Tibial nerve (tissue), 4 donors: Measurements from ENCODE around the gene CNR2. TPM values are rescaled to one million over a fixed set of nuclear protein-coding genes. Genes with fewer than 3 reads are reported as not detected.

ENCODE experiments used
- DNase-seq, 2 donors: peaks; one replicate each; pipeline ENCODE4 v3.0.0-alpha.2; 2019; ENCODE audit warnings: low spot score in 2 of 2
- H3K27ac ChIP-seq, 4 donors: fragments of 200-600 bp; sonication (generic) in 3 of 4; one replicate each; pipeline ENCODE4 v1.5.1; 2017 to 2019; ENCODE audit warnings: mild to moderate bottlenecking in 1 of 4
- H3K27me3 ChIP-seq, 2 donors: fragments of 200-600 bp; sonication (generic) in 1 of 2; one replicate each; pipeline versions ENCODE4 v1.5.1 to v1.6.0; 2017 to 2019
- H3K36me3 ChIP-seq, 3 donors: fragments of 200-600 bp; sonication (generic); one replicate each; pipeline ENCODE4 v1.5.1; 2018 to 2019
- H3K4me1 ChIP-seq, 4 donors: fragments of 200-600 bp; sonication (generic) in 3 of 4; one replicate each; pipeline ENCODE4 v1.5.1; 2017 to 2019
- H3K4me3 ChIP-seq, 4 donors: fragments of 200-600 bp; sonication (generic) in 3 of 4; one replicate each; pipeline ENCODE4 v1.5.1; 2017 to 2019; ENCODE audit warnings: mild to moderate bottlenecking in 1 of 4, moderate library complexity in 1 of 4
- H3K9me3 ChIP-seq, 4 donors: fragments of 200-600 bp; sonication (generic) in 3 of 4; one replicate each; pipeline ENCODE4 v1.5.1; 2017 to 2019
- EP300 ChIP-seq, 2 donors: sonication (generic); formaldehyde crosslinking; IDR thresholded peaks; one replicate each; pipeline ENCODE4 v1.6.1; 2017; ENCODE audit warnings: antibody characterized with exemption in 2 of 2, mild to moderate bottlenecking in 1 of 2
- POLR2A ChIP-seq, 2 donors: fragments of 450-650 bp; IDR thresholded peaks; one replicate each; pipeline ENCODE4 v1.6.1; 2017; ENCODE audit warnings: antibody characterized with exemption in 2 of 2, mild to moderate bottlenecking in 2 of 2, moderate library complexity in 2 of 2
- WGBS, 2 donors: methylation state at CpG; one replicate each; pipeline ENCODE4 v1.1.5; 2018; 5-methylcytosine and 5-hydroxymethylcytosine counted together
- total RNA-seq, 4 donors: library from RNA; depleted of rRNA; stranded (reverse); fragments of >200 nt; gene quantifications; one replicate each; pipeline ENCODE4 v1.1.0, GENCODE V29; 2016
- TF ChIP-seq, protein P1 (sequence below), 5 experiments: fragments of 200-600 bp in 3 of 5; fragments of 450-650 bp in 2 of 5; sonication (generic) in 3 of 5; IDR thresholded peaks; one replicate each; pipeline ENCODE4 v1.5.1; 2016 to 2019; ENCODE audit warnings: antibody characterized with exemption in 5 of 5, mild to moderate bottlenecking in 3 of 5, moderate library complexity in 2 of 5

Gene CNR2
- total RNA-seq, 4 donors from 2014 or later: not detected

GRCh38 chr1:23930861-23931490, 17.8 kb upstream of the CNR2 start:
- no peak overlapping the region for H3K4me3 ChIP-seq
- no peak for TF ChIP-seq POLR2A (IDR thresholded peaks at IDR 0.05)
- TF ChIP-seq, protein P1, sequence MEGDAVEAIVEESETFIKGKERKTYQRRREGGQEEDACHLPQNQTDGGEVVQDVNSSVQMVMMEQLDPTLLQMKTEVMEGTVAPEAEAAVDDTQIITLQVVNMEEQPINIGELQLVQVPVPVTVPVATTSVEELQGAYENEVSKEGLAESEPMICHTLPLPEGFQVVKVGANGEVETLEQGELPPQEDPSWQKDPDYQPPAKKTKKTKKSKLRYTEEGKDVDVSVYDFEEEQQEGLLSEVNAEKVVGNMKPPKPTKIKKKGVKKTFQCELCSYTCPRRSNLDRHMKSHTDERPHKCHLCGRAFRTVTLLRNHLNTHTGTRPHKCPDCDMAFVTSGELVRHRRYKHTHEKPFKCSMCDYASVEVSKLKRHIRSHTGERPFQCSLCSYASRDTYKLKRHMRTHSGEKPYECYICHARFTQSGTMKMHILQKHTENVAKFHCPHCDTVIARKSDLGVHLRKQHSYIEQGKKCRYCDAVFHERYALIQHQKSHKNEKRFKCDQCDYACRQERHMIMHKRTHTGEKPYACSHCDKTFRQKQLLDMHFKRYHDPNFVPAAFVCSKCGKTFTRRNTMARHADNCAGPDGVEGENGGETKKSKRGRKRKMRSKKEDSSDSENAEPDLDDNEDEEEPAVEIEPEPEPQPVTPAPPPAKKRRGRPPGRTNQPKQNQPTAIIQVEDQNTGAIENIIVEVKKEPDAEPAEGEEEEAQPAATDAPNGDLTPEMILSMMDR (IDR thresholded peaks at IDR 0.05): no peak
- TF ChIP-seq EP300 (IDR thresholded peaks at IDR 0.05): no peak
- H3K4me1 ChIP-seq: no peaks in the 10 kb centered on the region
- 39 to 43% methylated on average over 11 of the region's 11 CpGs for WGBS, 2 donors
- peak overlapping the region in 2 of 4 donors; percentile 18 to 40 for H3K27ac ChIP-seq
- DNase-seq: no peak
- no peaks in the 10 kb centered on the region for H3K27me3 ChIP-seq
- no peaks in the 10 kb centered on the region for H3K36me3 ChIP-seq
- H3K9me3 ChIP-seq: no peaks in the 10 kb centered on the region

DNA sequence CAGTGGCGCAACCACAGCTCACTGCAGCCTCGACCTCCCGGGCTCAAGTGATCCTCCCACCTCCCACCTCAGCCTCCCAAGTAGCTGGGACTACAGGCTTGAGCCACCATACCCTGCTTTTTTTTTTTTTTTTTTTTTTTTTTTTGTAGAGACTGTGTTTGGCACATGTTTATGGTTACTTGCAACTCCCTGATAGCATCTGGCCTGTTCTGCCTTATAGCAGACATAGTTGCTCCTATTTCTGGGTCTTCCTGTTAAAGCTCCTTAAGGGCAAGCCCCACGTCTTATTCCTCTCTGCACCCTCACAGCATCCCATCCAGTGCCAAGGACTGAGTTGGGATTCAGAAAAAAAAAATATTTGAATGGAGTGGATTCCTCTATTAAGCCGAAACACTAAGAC, 17.1 kb upstream of the CNR2 start:
- H3K4me3 ChIP-seq: no peak overlapping the region
- TF ChIP-seq EP300 (IDR thresholded peaks at IDR 0.05) (no peak), POLR2A (IDR thresholded peaks at IDR 0.05) (no peak)
- TF ChIP-seq, protein P1 (IDR thresholded peaks at IDR 0.05): no peak

DNA sequence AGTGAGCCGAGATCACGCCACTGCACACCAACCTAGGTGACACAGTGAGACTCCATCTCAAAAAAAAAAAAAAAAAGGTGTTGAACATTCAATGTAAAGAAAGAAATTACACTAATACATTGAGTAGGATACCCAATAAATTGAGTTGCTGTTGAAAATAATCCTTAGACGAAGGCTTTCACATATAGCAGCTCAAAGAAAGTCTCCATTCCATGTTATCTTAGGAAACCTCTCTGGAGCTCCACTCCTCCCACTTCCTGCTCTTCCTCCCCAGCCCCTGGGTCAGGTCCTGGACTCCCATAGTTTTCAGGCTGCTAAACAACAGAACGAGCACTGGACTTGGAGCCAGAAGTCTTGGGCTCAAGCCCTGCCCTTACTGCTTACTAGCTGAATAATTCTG, 15.6 kb upstream of the CNR2 start:
- H3K36me3 ChIP-seq: no peaks in the 10 kb centered on the region
- TF ChIP-seq, protein P1 (IDR thresholded peaks at IDR 0.05): no peak
- TF ChIP-seq EP300 (IDR thresholded peaks at IDR 0.05) (no peak), POLR2A (IDR thresholded peaks at IDR 0.05) (no peak)
- H3K4me3 ChIP-seq: no peak overlapping the region
- H3K9me3 ChIP-seq: no peaks in the 10 kb centered on the region
- no peaks in the 10 kb centered on the region for H3K4me1 ChIP-seq
- DNase-seq: no peak
- no peak overlapping the region for H3K27ac ChIP-seq
- no peaks in the 10 kb centered on the region for H3K27me3 ChIP-seq
- WGBS, 2 donors: 80 to 84% methylated on average over 4 of the region's 4 CpGs

More for the DNA sequence above, 17.1 kb upstream of the CNR2 start:
- H3K27me3 ChIP-seq: no peaks in the 10 kb centered on the region
- no peaks in the 10 kb centered on the region for H3K4me1 ChIP-seq
- DNase-seq: no peak
- no peaks in the 10 kb centered on the region for H3K36me3 ChIP-seq
- WGBS, 2 donors: 89 to 90% methylated on average over 5 of the region's 5 CpGs
- no peak overlapping the region for H3K27ac ChIP-seq
- no peaks in the 10 kb centered on the region for H3K9me3 ChIP-seq

- H3K9me3 ChIP-seq: no peaks in the 10 kb centered on the region
- DNase-seq: no peak
- 33 to 50% methylated on average over 1 of the region's 1 CpG for WGBS, 2 donors
- no peaks in the 10 kb centered on the region for H3K36me3 ChIP-seq
- TF ChIP-seq POLR2A (IDR thresholded peaks at IDR 0.05) (no peak), EP300 (IDR thresholded peaks at IDR 0.05) (no peak)
- TF ChIP-seq, protein P1 (IDR thresholded peaks at IDR 0.05): no peak
- no peaks in the 10 kb centered on the region for H3K27me3 ChIP-seq
- no peak overlapping the region for H3K27ac ChIP-seq
- no peaks in the 10 kb centered on the region for H3K4me1 ChIP-seq
- no peak overlapping the region for H3K4me3 ChIP-seq
Measured at GRCh38 chr1:23927097-23927496, 13.9 kb upstream of the CNR2 start.

GRCh38 chr1:23925279-23925678, 12.1 kb upstream of the CNR2 start:
- TF ChIP-seq EP300 (IDR thresholded peaks at IDR 0.05) (no peak), POLR2A (IDR thresholded peaks at IDR 0.05) (no peak)
- TF ChIP-seq, protein P1 (IDR thresholded peaks at IDR 0.05): no peak

More at GRCh38 chr1:23925279-23925678, 12.1 kb upstream of the CNR2 start:
- H3K27me3 ChIP-seq: no peaks in the 10 kb centered on the region
- H3K4me3 ChIP-seq: no peak overlapping the region
- 79 to 88% methylated on average over 3 of the region's 3 CpGs for WGBS, 2 donors
- peaks cover 0 to under 1% (median 0%) of the 10 kb centered on the region in 4 donors for H3K4me1 ChIP-seq
- H3K9me3 ChIP-seq: no peaks in the 10 kb centered on the region
- no peak overlapping the region for H3K27ac ChIP-seq
- DNase-seq: no peak
- no peaks in the 10 kb centered on the region for H3K36me3 ChIP-seq
